OCI-LY1 (cell line): ENCODE measurements around the gene S100A2.
A peak's percentile ranks its signal among the peaks of the same experiment; 100 is the strongest.

Experiments used
- H2AFZ ChIP-seq: fragments of 200-600 bp; sonication (generic), shearing (Covaris generic); 2 replicates; pipeline ENCODE4 v1.6.0; 2014; ENCODE audit warnings: antibody characterized with exemption, mild to moderate bottlenecking, low read length
- H3F3A ChIP-seq: fragments of 200-600 bp; sonication (generic), shearing (Covaris generic); 2 replicates; pipeline ENCODE4 v1.6.0; 2014; ENCODE audit warnings: mild to moderate bottlenecking, antibody characterized with exemption, low read length, moderate library complexity; ENCODE audit not compliant: insufficient read depth
- H3K27ac ChIP-seq: fragments of 200-600 bp; sonication (generic); 2 replicates; pipeline ENCODE4 v1.5.1; 2014; ENCODE audit warnings: low read length, mixed run types, mild to moderate bottlenecking, low read depth; ENCODE audit not compliant: poor library complexity, severe bottlenecking
- H3K27me3 ChIP-seq: fragments of 200-600 bp; sonication (generic); 2 replicates; pipeline ENCODE4 v1.6.0; 2014; ENCODE audit warnings: antibody characterized with exemption, mild to moderate bottlenecking, low read length, moderate library complexity; ENCODE audit not compliant: insufficient read depth
- H3K36me3 ChIP-seq: fragments of 200-600 bp; sonication (generic); 2 replicates; pipeline ENCODE4 v1.6.1; 2014; ENCODE audit warnings: mild to moderate bottlenecking, antibody characterized with exemption, low read length, moderate library complexity, mixed read lengths; ENCODE audit not compliant: insufficient read depth
- H3K4me1 ChIP-seq: fragments of 200-600 bp; sonication (generic); 2 replicates; pipeline ENCODE4 v1.5.1; 2014; ENCODE audit warnings: mild to moderate bottlenecking, low read length, moderate library complexity; ENCODE audit not compliant: insufficient read depth, severe bottlenecking
- H3K4me2 ChIP-seq: fragments of 200-600 bp; sonication (generic), shearing (Covaris generic); 2 replicates; pipeline ENCODE4 v1.6.1; 2014; ENCODE audit warnings: low read length
- H3K4me3 ChIP-seq: fragments of 200-600 bp; sonication (generic); 2 replicates; pipeline ENCODE4 v1.5.1; 2014; ENCODE audit warnings: low read length, low read depth, mild to moderate bottlenecking, mixed read lengths; ENCODE audit not compliant: poor library complexity, severe bottlenecking
- H3K79me2 ChIP-seq: fragments of 200-600 bp; shearing (Covaris generic); 2 replicates; pipeline ENCODE4 v1.6.1; 2016; ENCODE audit warnings: mixed run types, low read length, mixed read lengths; ENCODE audit not compliant: insufficient read depth
- H3K9ac ChIP-seq: fragments of 200-600 bp; sonication (generic), shearing (Covaris generic); 2 replicates; pipeline ENCODE4 v1.6.1; 2014; ENCODE audit warnings: mild to moderate bottlenecking, low read length, mixed read lengths
- H3K9me2 ChIP-seq: fragments of 200-600 bp; sonication (generic), shearing (Covaris generic); 2 replicates; pipeline ENCODE4 v1.6.1; 2014; ENCODE audit warnings: low read depth, mild to moderate bottlenecking, low read length, mixed read lengths
- H3K9me3 ChIP-seq: fragments of 200-600 bp; shearing (Covaris generic); 2 replicates; pipeline ENCODE4 v1.6.1; 2014; ENCODE audit warnings: low read length, mixed read lengths
- H4K20me1 ChIP-seq: fragments of 200-600 bp; sonication (generic), shearing (Covaris generic); 2 replicates; pipeline ENCODE4 v1.6.0; 2016; ENCODE audit warnings: mild to moderate bottlenecking, low read length; ENCODE audit not compliant: insufficient read depth
- CTCF ChIP-seq: fragments of 200-600 bp; sonication (generic), shearing (Covaris generic); IDR thresholded peaks from 2 replicates; pipeline ENCODE4 v1.5.1; 2017; ENCODE audit warnings: mild to moderate bottlenecking, antibody characterized with exemption, low read length, moderate library complexity, mixed read lengths
- EZH2 ChIP-seq: fragments of 200-600 bp; sonication (generic), shearing (Covaris generic); IDR thresholded peaks from 2 replicates; pipeline ENCODE4 v1.8.0; 2017; ENCODE audit warnings: borderline replicate concordance, mixed run types, mild to moderate bottlenecking, antibody characterized with exemption, low read length, moderate library complexity, mixed read lengths

Gene S100A2

GRCh38 chr1:153572569-153573015 is 6.9 kb upstream of the S100A2 start:
- no peaks in the 10 kb centered on the region for H3K9me2 ChIP-seq
- no peaks in the 10 kb centered on the region for H3K79me2 ChIP-seq
- no peak overlapping the region for H3K27ac ChIP-seq
- no peaks in the 10 kb centered on the region for H3K4me1 ChIP-seq
- H3K36me3 ChIP-seq, result no peaks in the 10 kb centered on the region
- no peak overlapping the region for H3K4me3 ChIP-seq
- H3F3A ChIP-seq, result no peaks in the 10 kb centered on the region
- no peak overlapping the region for H3K9ac ChIP-seq
- TF ChIP-seq EZH2 (no peak), CTCF (peak; percentile 92)
- H3K9me3 ChIP-seq, result no peaks in the 10 kb centered on the region
- no peaks in the 10 kb centered on the region for H4K20me1 ChIP-seq
- H3K27me3 ChIP-seq, result no peaks in the 10 kb centered on the region
- no peak overlapping the region for H2AFZ ChIP-seq
- no peak overlapping the region for H3K4me2 ChIP-seq

GRCh38 chr1:153571706-153572105 is 6.1 kb upstream of the S100A2 start:
- TF ChIP-seq CTCF (no peak), EZH2 (no peak)
- Histone ChIP-seq H3K4me1 (no peaks in the 10 kb centered on the region), H3K9me2 (no peaks in the 10 kb centered on the region), H3K9ac (no peak overlapping the region), H3K36me3 (no peaks in the 10 kb centered on the region), H4K20me1 (no peaks in the 10 kb centered on the region), H2AFZ (no peak overlapping the region), H3K4me2 (no peak overlapping the region), H3K27me3 (no peaks in the 10 kb centered on the region), H3K9me3 (no peaks in the 10 kb centered on the region), H3F3A (no peaks in the 10 kb centered on the region), H3K4me3 (no peak overlapping the region), H3K27ac (no peak overlapping the region), H3K79me2 (no peaks in the 10 kb centered on the region)

GRCh38 chr1:153570874-153571273 is 5.2 kb upstream of the S100A2 start:
- H3K9me3 ChIP-seq, result no peaks in the 10 kb centered on the region
- no peaks in the 10 kb centered on the region for H3K9me2 ChIP-seq
- no peaks in the 10 kb centered on the region for H3K27me3 ChIP-seq
- no peak overlapping the region for H3K9ac ChIP-seq
- H3K27ac ChIP-seq, result no peak overlapping the region
- H2AFZ ChIP-seq, result no peak overlapping the region
- no peaks in the 10 kb centered on the region for H3F3A ChIP-seq
- TF ChIP-seq EZH2, result no peak
- TF ChIP-seq CTCF, result no peak
- H4K20me1 ChIP-seq, result no peaks in the 10 kb centered on the region
- H3K4me1 ChIP-seq, result no peaks in the 10 kb centered on the region
- H3K4me3 ChIP-seq, result no peak overlapping the region
- no peak overlapping the region for H3K4me2 ChIP-seq
- H3K36me3 ChIP-seq, result no peaks in the 10 kb centered on the region
- H3K79me2 ChIP-seq, result no peaks in the 10 kb centered on the region
